DOHH2 (cell line): ENCODE measurements around the gene SLC13A4.
"Not testable (repeated sequence)": the region's sequence is repeated elsewhere in the genome, so short reads cannot be mapped to it uniquely, and the experiment has no call there.

ENCODE experiments used
- H3F3A ChIP-seq: fragments of 200-600 bp; sonication (generic), shearing (Covaris generic); 2 replicates; pipeline ENCODE4 v1.6.0; 2016; ENCODE audit warnings: antibody characterized with exemption, mild to moderate bottlenecking; ENCODE audit not compliant: control insufficient read depth, insufficient read depth
- H3K27ac ChIP-seq: fragments of 200-600 bp; sonication (generic); 2 replicates; pipeline ENCODE4 v1.5.1; 2014; ENCODE audit warnings: low read depth, mild to moderate bottlenecking, low read length, moderate library complexity
- H3K27me3 ChIP-seq: fragments of 200-600 bp; sonication (generic); 2 replicates; pipeline ENCODE4 v1.6.1; 2014; ENCODE audit warnings: mild to moderate bottlenecking, low read length, mixed read lengths; ENCODE audit not compliant: control insufficient read depth
- H3K36me3 ChIP-seq: fragments of 200-600 bp; sonication (generic); 2 replicates; pipeline ENCODE4 v1.6.1; 2014; ENCODE audit warnings: mild to moderate bottlenecking, low read length, moderate library complexity, mixed read lengths; ENCODE audit not compliant: control insufficient read depth
- H3K4me1 ChIP-seq: fragments of 200-600 bp; sonication (generic); 2 replicates; pipeline ENCODE4 v1.6.1; 2014; ENCODE audit warnings: mild to moderate bottlenecking, low read length, mixed read lengths; ENCODE audit not compliant: control insufficient read depth
- H3K4me2 ChIP-seq: fragments of 200-600 bp; sonication (generic); 2 replicates; pipeline ENCODE4 v1.6.0; 2014; ENCODE audit warnings: mild to moderate bottlenecking, low read length, moderate library complexity
- H3K4me3 ChIP-seq: fragments of 200-600 bp; sonication (generic); 2 replicates; pipeline ENCODE4 v1.5.1; 2014; ENCODE audit warnings: mild to moderate bottlenecking, low read length, mixed read lengths
- H3K79me2 ChIP-seq: fragments of 200-600 bp; sonication (generic); 2 replicates; pipeline ENCODE4 v1.6.1; 2014; ENCODE audit warnings: mild to moderate bottlenecking, low read length, mixed read lengths; ENCODE audit not compliant: control insufficient read depth
- H3K9me2 ChIP-seq: fragments of 200-600 bp; sonication (generic); replicated peaks from 2 replicates; pipeline ENCODE4 v1.6.1; 2014; ENCODE audit warnings: mild to moderate bottlenecking, low read length, mixed read lengths; ENCODE audit not compliant: control insufficient read depth
- H3K9me3 ChIP-seq: fragments of 200-600 bp; sonication (generic); 2 replicates; pipeline ENCODE4 v1.6.1; 2014; ENCODE audit warnings: antibody characterized with exemption, low read length, mixed read lengths; ENCODE audit not compliant: control insufficient read depth, insufficient read depth
- H4K20me1 ChIP-seq: fragments of 200-600 bp; sonication (generic); 2 replicates; pipeline ENCODE4 v1.6.0; 2014; ENCODE audit warnings: low read depth, mild to moderate bottlenecking, antibody characterized with exemption, low read length, moderate library complexity; ENCODE audit not compliant: control insufficient read depth, insufficient read depth
- EZH2phosphoT487 ChIP-seq: fragments of 200-600 bp; sonication (generic); IDR thresholded peaks from 2 replicates; pipeline ENCODE4 v1.6.1; 2017; ENCODE audit warnings: borderline replicate concordance, mild to moderate bottlenecking, antibody characterized with exemption, low read length, moderate library complexity, mixed read lengths
- TF ChIP-seq, protein P1 (sequence below): fragments of 200-600 bp; sonication (generic); IDR thresholded peaks from one replicate; pipeline ENCODE4 v1.5.1; 2014; ENCODE audit warnings: antibody characterized with exemption, mild to moderate bottlenecking, low read depth, low read length; ENCODE audit not compliant: poor library complexity, severe bottlenecking

The SLC13A4 gene

DNA sequence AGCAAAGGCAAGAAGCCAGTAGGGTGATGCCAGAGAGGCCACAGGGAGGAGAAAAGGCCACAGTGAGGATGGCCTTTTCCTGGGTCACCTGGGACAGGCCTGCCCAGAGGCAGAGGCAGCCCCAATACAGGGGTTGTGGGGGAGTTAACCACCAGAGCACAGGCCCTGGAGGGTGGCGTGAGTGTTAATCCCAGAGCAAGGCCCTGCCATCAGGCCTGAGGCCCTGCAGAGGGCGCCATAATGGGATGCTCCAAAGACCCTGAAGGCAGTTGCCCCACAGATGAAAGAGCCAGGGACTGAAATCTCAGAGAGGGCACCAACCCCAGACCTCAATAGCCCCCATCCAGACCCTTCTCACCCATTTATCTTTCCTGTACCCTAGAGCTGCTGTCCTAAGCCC is 23.9 kb downstream of the SLC13A4 start:
- Histone ChIP-seq H3K9me3 (no peaks in the 10 kb centered on the region), H3K4me2 (no peak overlapping the region), H4K20me1 (no peaks in the 10 kb centered on the region), H3F3A (no peaks in the 10 kb centered on the region), H3K9me2 (no peaks in the 10 kb centered on the region), H3K36me3 (no peaks in the 10 kb centered on the region), H3K4me3 (no peak overlapping the region), H3K79me2 (no peaks in the 10 kb centered on the region), H3K4me1 (no peaks in the 10 kb centered on the region), H3K27ac (no peak overlapping the region), H3K27me3 (no peaks in the 10 kb centered on the region; the same call in 1 of the 2 replicates)
- TF ChIP-seq, protein P1, sequence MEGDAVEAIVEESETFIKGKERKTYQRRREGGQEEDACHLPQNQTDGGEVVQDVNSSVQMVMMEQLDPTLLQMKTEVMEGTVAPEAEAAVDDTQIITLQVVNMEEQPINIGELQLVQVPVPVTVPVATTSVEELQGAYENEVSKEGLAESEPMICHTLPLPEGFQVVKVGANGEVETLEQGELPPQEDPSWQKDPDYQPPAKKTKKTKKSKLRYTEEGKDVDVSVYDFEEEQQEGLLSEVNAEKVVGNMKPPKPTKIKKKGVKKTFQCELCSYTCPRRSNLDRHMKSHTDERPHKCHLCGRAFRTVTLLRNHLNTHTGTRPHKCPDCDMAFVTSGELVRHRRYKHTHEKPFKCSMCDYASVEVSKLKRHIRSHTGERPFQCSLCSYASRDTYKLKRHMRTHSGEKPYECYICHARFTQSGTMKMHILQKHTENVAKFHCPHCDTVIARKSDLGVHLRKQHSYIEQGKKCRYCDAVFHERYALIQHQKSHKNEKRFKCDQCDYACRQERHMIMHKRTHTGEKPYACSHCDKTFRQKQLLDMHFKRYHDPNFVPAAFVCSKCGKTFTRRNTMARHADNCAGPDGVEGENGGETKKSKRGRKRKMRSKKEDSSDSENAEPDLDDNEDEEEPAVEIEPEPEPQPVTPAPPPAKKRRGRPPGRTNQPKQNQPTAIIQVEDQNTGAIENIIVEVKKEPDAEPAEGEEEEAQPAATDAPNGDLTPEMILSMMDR = peak; percentile 75
- TF ChIP-seq EZH2phosphoT487 = no peak

DNA sequence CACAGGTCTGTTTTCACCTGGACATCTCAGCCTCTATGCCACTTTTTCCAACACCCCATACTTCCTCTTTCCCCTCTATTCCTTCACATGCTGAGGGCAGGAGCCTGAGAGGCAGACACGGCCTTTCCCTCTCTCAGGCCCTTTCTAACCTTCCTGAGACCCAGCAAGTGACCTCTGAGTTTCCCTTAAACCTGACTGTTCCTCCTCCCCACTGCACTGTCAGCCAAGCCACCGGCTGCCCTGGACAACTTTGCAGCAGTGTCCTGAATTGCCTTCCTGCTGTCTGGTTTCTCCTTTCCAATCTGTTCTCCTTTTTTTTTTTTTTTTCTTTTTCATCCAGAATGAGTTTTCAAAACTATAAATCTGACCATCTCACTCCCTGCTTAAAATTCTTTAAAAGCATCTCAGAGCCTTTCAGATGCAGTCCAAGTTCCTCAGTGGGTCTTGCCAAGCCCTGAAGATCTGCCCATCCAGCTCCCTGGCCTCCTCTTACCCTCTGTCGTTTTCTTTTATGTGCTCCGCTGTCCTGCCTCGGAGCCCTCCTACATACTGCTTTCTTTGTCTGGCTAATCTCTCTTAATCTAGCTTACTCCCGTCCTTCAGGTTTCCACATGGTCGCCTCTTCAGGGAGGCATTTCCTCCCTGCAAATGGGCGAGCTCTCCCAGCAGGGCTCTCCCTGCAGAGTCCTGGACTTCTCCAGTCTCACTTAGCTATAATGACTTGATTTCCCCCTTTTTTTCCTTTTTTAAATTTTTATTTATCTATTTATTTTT is 30.5 kb downstream of the SLC13A4 start:
- Histone ChIP-seq H3K9me2 (no peaks in the 10 kb centered on the region), H3K4me1 (no peaks in the 10 kb centered on the region), H3K27ac (no peak overlapping the region), H3K4me3 (no peak overlapping the region), H3K36me3 (no peaks in the 10 kb centered on the region), H3K27me3 (no peaks in the 10 kb centered on the region; the same call in 1 of the 2 replicates), H4K20me1 (no peaks in the 10 kb centered on the region), H3K4me2 (no peak overlapping the region), H3K79me2 (no peaks in the 10 kb centered on the region), H3F3A (no peaks in the 10 kb centered on the region), H3K9me3 (no peaks in the 10 kb centered on the region)
- no peak for TF ChIP-seq EZH2phosphoT487

DNA sequence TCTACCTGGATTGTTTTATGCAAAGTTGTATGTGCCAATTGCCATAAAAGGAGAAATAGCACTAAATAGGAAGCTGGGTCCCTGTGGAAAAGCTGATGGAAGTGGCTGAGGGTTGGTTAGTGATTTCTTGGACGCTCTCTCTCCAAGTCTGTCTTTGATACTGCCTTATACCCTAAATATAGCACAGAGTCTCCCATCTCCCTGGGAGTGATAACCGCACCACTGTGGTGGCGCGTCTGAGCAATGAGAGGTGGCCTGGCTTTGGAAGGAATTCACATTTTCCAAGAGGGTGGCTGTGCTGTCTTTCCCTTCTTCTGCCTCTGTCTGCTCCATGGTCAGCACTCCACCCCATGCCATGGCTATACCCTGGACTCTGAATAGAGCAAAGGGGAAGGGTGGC is 34.4 kb downstream of the SLC13A4 start:
- Histone ChIP-seq H3K9me2 (no peaks in the 10 kb centered on the region), H4K20me1 (no peaks in the 10 kb centered on the region), H3K4me2 (no peak overlapping the region), H3K79me2 (no peaks in the 10 kb centered on the region), H3F3A (no peaks in the 10 kb centered on the region), H3K27me3 (no peaks in the 10 kb centered on the region), H3K4me3 (no peak overlapping the region), H3K36me3 (no peaks in the 10 kb centered on the region), H3K27ac (no peak overlapping the region), H3K4me1 (no peaks in the 10 kb centered on the region), H3K9me3 (no peaks in the 10 kb centered on the region)
- TF ChIP-seq, protein P1 = no peak
- no peak for TF ChIP-seq EZH2phosphoT487

DNA sequence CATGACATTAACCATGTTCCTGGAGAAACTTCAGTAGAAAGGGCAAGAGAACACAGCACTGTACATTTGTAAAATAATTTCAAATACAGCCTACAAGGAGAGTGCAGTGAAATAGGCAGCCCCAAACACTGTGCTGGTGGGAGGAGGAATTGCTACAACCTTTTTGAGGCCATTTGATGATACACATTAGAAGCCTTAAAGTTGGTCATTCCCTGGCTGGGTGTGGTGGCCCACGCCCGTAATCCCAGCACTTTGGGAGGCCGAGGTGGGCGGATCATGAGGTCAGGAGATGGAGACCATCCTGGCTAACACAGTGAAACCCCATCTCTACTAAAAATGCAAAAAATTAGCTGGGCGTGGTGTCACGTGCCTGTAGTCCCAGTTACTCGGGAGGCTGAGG is 35.4 kb downstream of the SLC13A4 start:
- H3K36me3 ChIP-seq, H3K27ac ChIP-seq, H3K79me2 ChIP-seq, H3K4me2 ChIP-seq, H4K20me1 ChIP-seq, H3K9me2 ChIP-seq, H3K4me3 ChIP-seq, H3K4me1 ChIP-seq, H3K27me3 ChIP-seq, H3F3A ChIP-seq, H3K9me3 ChIP-seq: not testable (repeated sequence)
